GM23338 (cell line): ENCODE measurements around the gene ZNF234.

Experiments
- CREB1 ChIP-seq: fragments of 250-450 bp; sonication (Bioruptor Pico); IDR thresholded peaks from 2 replicates; pipeline ENCODE4 v1.5.0; 2020; ENCODE audit warnings: low read depth, mild to moderate bottlenecking, moderate library complexity
- ETS1 ChIP-seq: IDR thresholded peaks from 2 replicates; pipeline ENCODE4 v1.6.1; 2016; ENCODE audit warnings: antibody characterized with exemption
- EZH2 ChIP-seq: fragments of 200-600 bp; sonication (generic); IDR thresholded peaks from one replicate; pipeline ENCODE4 v1.8.0; 2017; ENCODE audit warnings: antibody characterized with exemption, mild to moderate bottlenecking, low read depth; ENCODE audit not compliant: unreplicated experiment
- EZH2phosphoT487 ChIP-seq: fragments of 200-600 bp; sonication (generic); IDR thresholded peaks from one replicate; pipeline ENCODE4 v1.8.1; 2018; ENCODE audit warnings: antibody characterized with exemption; ENCODE audit not compliant: unreplicated experiment
- JUNB ChIP-seq: IDR thresholded peaks from one replicate; pipeline ENCODE4 v1.6.1; 2016; ENCODE audit warnings: antibody characterized with exemption; ENCODE audit not compliant: unreplicated experiment
- NANOG ChIP-seq: IDR thresholded peaks from 2 replicates; pipeline ENCODE4 v1.6.1; 2016; ENCODE audit warnings: antibody characterized with exemption, borderline replicate concordance
- POLR2AphosphoS5 ChIP-seq: IDR thresholded peaks from 2 replicates; pipeline ENCODE4 v1.6.1; 2016; ENCODE audit warnings: antibody characterized with exemption, low read depth
- ZNF114 ChIP-seq: fragments of 250-450 bp; sonication (Bioruptor Pico); IDR thresholded peaks from 2 replicates; pipeline ENCODE4 v1.5.0; 2020; ENCODE audit warnings: mild to moderate bottlenecking, moderate library complexity
- TF ChIP-seq, protein P1 (sequence below): IDR thresholded peaks from one replicate; pipeline ENCODE4 v1.6.1; 2018; ENCODE audit warnings: antibody characterized with exemption; ENCODE audit not compliant: unreplicated experiment
- TF ChIP-seq, protein P2 (sequence below), 2 experiments: fragments of 200-600 bp in 1 of 2; sonication (generic) in 1 of 2; conservative IDR thresholded peaks; 2 replicates each; pipeline versions ENCODE4 v1.5.1 to v1.6.1; 2016 to 2017; ENCODE audit warnings: antibody characterized with exemption in 2 of 2, low read depth in 2 of 2, mild to moderate bottlenecking in 2 of 2, moderate library complexity in 1 of 2
- TF ChIP-seq, protein P3 (sequence below): fragments of 250-450 bp; sonication (Bioruptor Pico); IDR thresholded peaks from 2 replicates; pipeline ENCODE4 v1.5.0; 2020; ENCODE audit warnings: mild to moderate bottlenecking, moderate library complexity

DNA sequence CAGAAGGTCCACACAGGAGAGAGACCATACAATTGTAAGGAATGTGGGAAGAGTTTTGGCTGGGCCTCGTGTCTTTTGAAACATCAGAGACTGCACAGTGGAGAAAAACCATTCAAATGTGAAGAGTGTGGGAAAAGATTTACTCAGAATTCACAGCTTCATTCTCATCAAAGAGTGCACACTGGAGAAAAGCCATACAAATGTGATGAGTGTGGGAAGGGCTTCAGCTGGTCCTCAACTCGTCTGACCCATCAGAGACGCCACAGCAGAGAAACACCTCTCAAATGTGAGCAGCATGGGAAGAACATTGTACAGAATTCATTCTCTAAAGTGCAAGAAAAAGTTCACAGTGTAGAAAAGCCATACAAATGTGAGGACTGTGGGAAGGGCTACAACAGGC, 33.6 kb upstream of the ZNF234 start:
- TF ChIP-seq, protein P1, sequence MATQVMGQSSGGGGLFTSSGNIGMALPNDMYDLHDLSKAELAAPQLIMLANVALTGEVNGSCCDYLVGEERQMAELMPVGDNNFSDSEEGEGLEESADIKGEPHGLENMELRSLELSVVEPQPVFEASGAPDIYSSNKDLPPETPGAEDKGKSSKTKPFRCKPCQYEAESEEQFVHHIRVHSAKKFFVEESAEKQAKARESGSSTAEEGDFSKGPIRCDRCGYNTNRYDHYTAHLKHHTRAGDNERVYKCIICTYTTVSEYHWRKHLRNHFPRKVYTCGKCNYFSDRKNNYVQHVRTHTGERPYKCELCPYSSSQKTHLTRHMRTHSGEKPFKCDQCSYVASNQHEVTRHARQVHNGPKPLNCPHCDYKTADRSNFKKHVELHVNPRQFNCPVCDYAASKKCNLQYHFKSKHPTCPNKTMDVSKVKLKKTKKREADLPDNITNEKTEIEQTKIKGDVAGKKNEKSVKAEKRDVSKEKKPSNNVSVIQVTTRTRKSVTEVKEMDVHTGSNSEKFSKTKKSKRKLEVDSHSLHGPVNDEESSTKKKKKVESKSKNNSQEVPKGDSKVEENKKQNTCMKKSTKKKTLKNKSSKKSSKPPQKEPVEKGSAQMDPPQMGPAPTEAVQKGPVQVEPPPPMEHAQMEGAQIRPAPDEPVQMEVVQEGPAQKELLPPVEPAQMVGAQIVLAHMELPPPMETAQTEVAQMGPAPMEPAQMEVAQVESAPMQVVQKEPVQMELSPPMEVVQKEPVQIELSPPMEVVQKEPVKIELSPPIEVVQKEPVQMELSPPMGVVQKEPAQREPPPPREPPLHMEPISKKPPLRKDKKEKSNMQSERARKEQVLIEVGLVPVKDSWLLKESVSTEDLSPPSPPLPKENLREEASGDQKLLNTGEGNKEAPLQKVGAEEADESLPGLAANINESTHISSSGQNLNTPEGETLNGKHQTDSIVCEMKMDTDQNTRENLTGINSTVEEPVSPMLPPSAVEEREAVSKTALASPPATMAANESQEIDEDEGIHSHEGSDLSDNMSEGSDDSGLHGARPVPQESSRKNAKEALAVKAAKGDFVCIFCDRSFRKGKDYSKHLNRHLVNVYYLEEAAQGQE = no peak
- TF ChIP-seq POLR2AphosphoS5 (no peak), EZH2 (no peak), EZH2phosphoT487 (no peak), JUNB (no peak), CREB1 (no peak), ETS1 (no peak), NANOG (no peak), ZNF114 (CRISPR knock-in tag) (no peak)
- TF ChIP-seq, protein P2, sequence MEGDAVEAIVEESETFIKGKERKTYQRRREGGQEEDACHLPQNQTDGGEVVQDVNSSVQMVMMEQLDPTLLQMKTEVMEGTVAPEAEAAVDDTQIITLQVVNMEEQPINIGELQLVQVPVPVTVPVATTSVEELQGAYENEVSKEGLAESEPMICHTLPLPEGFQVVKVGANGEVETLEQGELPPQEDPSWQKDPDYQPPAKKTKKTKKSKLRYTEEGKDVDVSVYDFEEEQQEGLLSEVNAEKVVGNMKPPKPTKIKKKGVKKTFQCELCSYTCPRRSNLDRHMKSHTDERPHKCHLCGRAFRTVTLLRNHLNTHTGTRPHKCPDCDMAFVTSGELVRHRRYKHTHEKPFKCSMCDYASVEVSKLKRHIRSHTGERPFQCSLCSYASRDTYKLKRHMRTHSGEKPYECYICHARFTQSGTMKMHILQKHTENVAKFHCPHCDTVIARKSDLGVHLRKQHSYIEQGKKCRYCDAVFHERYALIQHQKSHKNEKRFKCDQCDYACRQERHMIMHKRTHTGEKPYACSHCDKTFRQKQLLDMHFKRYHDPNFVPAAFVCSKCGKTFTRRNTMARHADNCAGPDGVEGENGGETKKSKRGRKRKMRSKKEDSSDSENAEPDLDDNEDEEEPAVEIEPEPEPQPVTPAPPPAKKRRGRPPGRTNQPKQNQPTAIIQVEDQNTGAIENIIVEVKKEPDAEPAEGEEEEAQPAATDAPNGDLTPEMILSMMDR (conservative IDR thresholded peaks at IDR 0.05; ENCODE audit: low read depth in 2 of 2) = no peak
- TF ChIP-seq, protein P3, sequence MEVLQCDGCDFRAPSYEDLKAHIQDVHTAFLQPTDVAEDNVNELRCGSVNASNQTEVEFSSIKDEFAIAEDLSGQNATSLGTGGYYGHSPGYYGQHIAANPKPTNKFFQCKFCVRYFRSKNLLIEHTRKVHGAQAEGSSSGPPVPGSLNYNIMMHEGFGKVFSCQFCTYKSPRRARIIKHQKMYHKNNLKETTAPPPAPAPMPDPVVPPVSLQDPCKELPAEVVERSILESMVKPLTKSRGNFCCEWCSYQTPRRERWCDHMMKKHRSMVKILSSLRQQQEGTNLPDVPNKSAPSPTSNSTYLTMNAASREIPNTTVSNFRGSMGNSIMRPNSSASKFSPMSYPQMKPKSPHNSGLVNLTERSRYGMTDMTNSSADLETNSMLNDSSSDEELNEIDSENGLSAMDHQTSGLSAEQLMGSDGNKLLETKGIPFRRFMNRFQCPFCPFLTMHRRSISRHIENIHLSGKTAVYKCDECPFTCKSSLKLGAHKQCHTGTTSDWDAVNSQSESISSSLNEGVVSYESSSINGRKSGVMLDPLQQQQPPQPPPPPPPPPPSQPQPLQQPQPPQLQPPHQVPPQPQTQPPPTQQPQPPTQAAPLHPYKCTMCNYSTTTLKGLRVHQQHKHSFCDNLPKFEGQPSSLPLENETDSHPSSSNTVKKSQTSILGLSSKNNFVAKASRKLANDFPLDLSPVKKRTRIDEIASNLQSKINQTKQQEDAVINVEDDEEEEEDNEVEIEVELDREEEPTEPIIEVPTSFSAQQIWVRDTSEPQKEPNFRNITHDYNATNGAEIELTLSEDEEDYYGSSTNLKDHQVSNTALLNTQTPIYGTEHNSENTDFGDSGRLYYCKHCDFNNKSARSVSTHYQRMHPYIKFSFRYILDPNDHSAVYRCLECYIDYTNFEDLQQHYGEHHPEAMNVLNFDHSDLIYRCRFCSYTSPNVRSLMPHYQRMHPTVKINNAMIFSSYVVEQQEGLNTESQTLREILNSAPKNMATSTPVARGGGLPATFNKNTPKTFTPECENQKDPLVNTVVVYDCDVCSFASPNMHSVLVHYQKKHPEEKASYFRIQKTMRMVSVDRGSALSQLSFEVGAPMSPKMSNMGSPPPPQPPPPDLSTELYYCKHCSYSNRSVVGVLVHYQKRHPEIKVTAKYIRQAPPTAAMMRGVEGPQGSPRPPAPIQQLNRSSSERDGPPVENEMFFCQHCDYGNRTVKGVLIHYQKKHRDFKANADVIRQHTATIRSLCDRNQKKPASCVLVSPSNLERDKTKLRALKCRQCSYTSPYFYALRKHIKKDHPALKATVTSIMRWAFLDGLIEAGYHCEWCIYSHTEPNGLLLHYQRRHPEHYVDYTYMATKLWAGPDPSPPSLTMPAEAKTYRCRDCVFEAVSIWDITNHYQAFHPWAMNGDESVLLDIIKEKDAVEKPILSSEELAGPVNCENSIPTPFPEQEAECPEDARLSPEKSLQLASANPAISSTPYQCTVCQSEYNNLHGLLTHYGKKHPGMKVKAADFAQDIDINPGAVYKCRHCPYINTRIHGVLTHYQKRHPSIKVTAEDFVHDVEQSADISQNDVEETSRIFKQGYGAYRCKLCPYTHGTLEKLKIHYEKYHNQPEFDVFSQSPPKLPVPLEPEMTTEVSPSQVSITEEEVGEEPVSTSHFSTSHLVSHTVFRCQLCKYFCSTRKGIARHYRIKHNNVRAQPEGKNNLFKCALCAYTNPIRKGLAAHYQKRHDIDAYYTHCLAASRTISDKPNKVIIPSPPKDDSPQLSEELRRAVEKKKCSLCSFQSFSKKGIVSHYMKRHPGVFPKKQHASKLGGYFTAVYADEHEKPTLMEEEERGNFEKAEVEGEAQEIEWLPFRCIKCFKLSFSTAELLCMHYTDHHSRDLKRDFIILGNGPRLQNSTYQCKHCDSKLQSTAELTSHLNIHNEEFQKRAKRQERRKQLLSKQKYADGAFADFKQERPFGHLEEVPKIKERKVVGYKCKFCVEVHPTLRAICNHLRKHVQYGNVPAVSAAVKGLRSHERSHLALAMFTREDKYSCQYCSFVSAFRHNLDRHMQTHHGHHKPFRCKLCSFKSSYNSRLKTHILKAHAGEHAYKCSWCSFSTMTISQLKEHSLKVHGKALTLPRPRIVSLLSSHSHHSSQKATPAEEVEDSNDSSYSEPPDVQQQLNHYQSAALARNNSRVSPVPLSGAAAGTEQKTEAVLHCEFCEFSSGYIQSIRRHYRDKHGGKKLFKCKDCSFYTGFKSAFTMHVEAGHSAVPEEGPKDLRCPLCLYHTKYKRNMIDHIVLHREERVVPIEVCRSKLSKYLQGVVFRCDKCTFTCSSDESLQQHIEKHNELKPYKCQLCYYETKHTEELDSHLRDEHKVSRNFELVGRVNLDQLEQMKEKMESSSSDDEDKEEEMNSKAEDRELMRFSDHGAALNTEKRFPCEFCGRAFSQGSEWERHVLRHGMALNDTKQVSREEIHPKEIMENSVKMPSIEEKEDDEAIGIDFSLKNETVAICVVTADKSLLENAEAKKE (CRISPR knock-in tag) = no peak
